ENCODE results near the gene MYOCD. TPM values are rescaled to one million over a fixed set of nuclear protein-coding genes. Genes with fewer than 3 reads are reported as not detected.
"Not testable (repeated sequence)": the region's sequence is repeated elsewhere in the genome, so short reads cannot be mapped to it uniquely, and the experiment has no call there.

The MYOCD gene
- total RNA-seq, 2 donors from 2014 or later, result not detected

DNA sequence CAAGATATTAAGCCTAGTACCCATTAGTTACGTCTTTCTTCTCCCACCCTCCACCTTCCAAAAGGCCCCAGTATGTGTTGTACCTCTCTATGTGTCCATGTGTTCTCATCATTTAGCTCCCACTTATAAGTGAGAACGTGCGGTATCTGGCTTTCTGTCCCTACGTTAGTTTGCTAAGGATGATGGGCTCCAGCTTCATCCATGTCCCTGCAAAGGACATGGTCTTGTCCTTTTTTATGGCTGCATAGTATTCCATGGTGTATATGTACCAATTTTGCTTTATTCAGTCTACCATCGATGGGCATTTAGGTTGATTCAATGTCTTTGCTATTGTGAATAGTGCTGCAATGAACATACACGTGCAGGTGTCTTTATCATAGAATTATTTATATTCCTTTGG lies 29.7 kb upstream of the MYOCD start:
- Mint-ChIP-seq H3K9me3 (peaks cover 15 to 30% of the 10 kb centered on the region in 2 donors), H3K36me3 (peaks cover 4 to 12% of the 10 kb centered on the region in 2 donors)
- not testable (repeated sequence) for ATAC-seq; DNase-seq (ENCODE audit: low spot score in 2 of 2); H3K27ac Mint-ChIP-seq

DNA sequence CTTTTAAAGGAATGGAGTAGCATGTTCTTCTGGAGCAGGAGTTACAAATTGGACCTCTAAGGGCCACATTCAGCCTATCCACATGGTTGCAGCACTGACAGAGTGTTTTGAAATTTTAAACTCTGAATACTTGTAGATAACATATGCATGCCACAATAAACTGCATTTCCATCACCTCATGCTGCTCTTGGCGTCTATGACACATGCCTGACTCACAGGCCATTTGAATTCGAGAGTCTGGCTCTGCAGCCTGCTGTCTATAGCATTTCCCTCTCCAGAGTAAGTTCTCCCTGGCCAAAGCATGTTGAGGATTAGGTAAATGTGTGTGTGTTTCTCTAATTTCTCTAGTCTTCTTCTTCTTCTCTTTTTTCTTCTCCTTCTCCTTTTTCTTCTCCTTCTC lies 28.7 kb upstream of the MYOCD start:
- no peak for DNase-seq (ENCODE audit: low spot score in 2 of 2)
- Mint-ChIP-seq H3K36me3 (peaks cover 4 to 6% of the 10 kb centered on the region in 2 donors), H3K9me3 (peaks cover 11 to 25% of the 10 kb centered on the region in 2 donors), H3K27ac (no peak overlapping the region)
- no peak for ATAC-seq

DNA sequence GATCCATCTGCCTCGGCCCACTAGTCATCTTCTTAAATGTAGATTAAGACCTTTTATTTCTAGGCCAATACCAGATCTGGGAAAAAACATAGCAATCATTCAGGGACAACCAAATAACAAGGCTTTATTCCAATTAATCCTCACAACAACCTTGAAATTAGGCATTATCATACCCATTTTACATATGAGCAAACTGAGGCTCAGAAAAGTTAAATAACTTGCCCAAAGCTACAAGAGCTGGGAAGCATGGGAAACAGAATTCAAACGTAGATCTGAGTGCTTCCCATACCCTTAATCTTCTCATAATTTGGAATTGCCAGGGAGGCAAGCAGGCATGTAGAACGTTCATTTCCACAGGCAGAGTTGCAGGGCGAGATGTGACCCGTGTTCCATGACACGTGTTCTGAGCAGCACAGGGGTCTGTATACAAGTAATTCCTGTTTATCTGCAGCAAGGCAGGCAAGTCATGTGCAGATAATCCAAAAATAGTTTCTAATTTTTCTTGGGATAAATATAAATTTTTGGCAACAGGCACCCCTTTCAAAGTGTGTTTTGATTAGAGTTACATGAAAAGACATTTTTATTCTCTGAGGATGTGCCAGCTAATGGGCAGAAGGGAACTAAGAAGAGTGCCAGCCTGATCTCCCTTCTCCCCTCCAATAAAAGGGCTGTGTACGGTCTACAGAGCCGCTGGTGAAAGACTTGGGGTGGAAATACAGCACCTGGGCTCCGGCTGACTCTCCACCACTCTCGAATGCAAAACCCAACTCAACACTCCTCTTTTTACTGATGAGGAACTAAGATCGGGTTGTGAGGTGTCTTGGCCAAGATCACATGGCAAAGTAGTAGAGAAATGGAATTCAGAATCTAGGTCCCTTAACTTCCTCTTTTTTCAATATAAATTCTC lies 27.7 kb upstream of the MYOCD start:
- peaks cover 4 to 6% of the 10 kb centered on the region in 2 donors for H3K36me3 Mint-ChIP-seq
- peaks cover 11 to 21% of the 10 kb centered on the region in 2 donors for H3K9me3 Mint-ChIP-seq
- DNase-seq (ENCODE audit: low spot score in 2 of 2) (no peak), ATAC-seq (no peak)
- H3K27ac Mint-ChIP-seq, result peak overlapping the region in 1 of 2 donors; percentile 56

DNA sequence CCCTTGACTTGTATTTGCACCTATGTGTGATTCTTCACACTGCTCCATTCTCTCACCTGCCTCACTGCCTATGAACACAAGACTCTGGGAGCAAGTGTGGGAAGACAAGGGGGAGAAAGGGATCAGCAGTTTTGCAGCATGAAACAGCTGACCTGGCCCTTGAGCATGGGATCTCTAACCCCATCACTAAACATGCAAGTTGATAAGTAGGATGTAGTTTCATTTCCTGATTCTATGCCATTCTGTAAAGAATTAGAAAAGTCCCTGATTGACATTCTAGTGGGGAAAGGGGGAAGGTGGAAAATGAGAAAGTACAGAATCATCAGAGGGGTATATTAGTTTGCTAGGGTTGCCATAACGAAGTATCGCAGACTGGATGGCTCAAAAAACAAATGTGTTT lies 25.3 kb upstream of the MYOCD start:
- peaks cover 4 to 6% of the 10 kb centered on the region in 2 donors for H3K36me3 Mint-ChIP-seq
- no peak overlapping the region for H3K27ac Mint-ChIP-seq
- H3K9me3 Mint-ChIP-seq, result peaks cover 11 to 21% of the 10 kb centered on the region in 2 donors
- DNase-seq (ENCODE audit: low spot score in 2 of 2), result no peak
- ATAC-seq, result no peak

DNA sequence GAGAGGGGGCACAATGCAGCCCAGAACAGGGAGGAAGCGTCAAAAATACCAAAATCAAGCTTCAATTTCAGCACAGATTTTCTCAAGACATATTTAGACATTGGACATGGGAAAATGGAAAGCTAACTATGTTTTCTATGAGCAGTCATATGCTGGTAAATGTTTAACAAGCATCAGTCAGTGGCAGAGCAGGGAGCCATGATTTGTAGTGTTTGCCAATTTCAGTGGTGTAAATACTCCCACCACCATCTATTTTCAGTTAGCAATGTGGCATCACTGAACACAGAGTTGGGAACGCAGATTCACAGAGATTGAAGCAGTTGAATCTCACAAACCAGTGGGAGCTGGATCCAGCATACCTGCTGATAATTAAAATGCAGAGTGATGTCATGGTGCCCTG lies 24.6 kb upstream of the MYOCD start:
- Mint-ChIP-seq H3K27ac (no peak overlapping the region), H3K9me3 (peaks cover 6 to 16% of the 10 kb centered on the region in 2 donors), H3K36me3 (peaks cover 4 to 6% of the 10 kb centered on the region in 2 donors)
- ATAC-seq (no peak), DNase-seq (ENCODE audit: low spot score in 2 of 2) (no peak)

DNA sequence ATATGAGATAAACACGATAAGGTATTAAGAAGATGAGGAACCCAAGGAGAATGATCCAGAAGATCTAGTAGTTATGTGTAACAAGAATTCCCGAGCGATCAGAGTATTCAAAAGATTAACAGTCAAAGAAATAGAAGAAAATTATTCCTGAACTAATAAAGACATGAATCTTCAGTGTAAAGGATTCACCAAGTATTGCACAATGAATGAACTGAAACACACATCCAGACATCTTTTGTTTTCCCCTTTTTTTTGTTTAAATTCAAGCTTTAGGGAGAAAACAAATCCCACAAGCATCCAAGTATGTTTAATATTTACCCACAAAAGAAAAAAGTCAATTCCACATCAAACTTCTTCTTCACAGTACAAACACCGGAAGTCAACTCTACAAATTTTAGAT lies 23.7 kb upstream of the MYOCD start:
- H3K9me3 Mint-ChIP-seq, result peaks cover 4 to 15% of the 10 kb centered on the region in 2 donors
- no peak overlapping the region for H3K27ac Mint-ChIP-seq
- ATAC-seq (no peak), DNase-seq (ENCODE audit: low spot score in 2 of 2) (no peak)
- peaks cover 4 to 6% of the 10 kb centered on the region in 2 donors for H3K36me3 Mint-ChIP-seq

DNA sequence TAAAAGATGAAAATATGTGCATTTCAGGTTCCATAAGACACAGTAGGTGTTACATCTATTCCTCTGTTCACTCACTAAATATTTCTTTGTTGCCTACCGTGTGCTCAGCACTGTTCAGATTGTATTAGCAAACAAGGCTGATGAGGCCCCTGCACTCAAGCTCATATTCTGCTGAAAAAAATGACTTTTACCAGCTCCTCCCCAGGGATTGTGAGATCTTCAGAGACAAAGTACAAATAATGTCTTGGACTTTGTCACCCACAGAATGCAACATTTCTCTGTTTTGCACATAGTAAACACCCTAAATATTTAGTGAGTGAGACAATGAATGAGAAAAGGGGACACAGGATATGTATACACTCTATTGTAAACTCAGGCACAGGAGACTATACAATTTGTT lies 21.9 kb upstream of the MYOCD start:
- Mint-ChIP-seq H3K36me3 (no peaks in the 10 kb centered on the region), H3K27ac (no peak overlapping the region), H3K9me3 (peaks cover 4 to 9% of the 10 kb centered on the region in 2 donors)
- DNase-seq (ENCODE audit: low spot score in 2 of 2) (no peak), ATAC-seq (no peak)

DNA sequence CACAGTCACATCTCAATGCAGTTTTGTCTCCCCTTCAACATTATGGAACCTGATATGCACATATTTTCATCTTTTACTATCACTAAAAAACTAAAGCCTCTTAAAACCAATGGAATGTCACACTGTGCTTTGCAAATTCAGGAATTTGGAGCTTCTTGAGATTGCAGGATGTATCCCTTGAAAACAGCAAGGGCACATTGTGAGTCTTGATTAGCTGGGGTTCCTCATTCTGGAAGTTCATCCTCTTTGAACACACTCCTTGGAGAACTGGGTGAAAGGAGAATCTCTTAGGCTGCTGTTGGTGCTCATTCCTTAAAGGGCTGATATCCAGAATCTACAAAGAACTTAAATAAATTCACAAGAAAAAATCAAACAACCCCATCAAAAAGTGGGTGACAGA lies 21.1 kb upstream of the MYOCD start:
- ATAC-seq (no peak), DNase-seq (ENCODE audit: low spot score in 2 of 2) (no peak)
- Mint-ChIP-seq H3K27ac (no peak overlapping the region), H3K9me3 (peaks cover 3 to 4% of the 10 kb centered on the region in 2 donors), H3K36me3 (no peaks in the 10 kb centered on the region)

DNA sequence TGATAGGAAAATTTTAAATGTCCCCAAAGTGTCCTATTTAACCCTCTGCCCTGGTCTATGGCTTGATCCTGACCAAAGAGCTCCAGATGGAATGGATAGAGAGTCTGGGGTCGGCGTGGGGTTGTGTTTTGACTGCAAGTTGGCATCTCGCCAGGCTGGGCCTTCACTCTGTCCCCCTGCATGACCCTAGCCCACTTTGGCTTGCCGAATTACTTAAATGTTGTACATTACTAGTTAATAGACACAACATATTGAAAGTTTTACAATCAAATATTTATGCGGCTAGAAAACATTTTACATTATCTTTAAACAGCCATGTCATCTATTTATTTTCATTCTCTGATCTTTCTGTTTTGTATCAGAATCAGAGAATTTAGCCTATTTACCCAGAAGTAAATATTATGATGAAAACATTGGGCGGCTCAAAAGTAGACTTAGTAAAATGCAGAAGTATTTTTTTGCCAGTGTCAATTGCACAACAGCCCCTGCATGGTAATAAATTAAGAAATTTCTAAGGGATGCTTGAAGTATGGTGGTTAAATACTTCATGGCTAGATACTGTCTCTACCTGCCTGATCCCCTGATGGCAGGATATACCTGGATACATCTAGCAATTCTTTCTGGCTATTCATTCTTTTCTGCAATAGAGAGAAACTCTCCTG lies 18.8 kb upstream of the MYOCD start:
- H3K36me3 Mint-ChIP-seq, result no peaks in the 10 kb centered on the region
- H3K9me3 Mint-ChIP-seq, result no peaks in the 10 kb centered on the region
- H3K27ac Mint-ChIP-seq, result no peak overlapping the region
- ATAC-seq (no peak), DNase-seq (ENCODE audit: low spot score in 2 of 2) (no peak)

DNA sequence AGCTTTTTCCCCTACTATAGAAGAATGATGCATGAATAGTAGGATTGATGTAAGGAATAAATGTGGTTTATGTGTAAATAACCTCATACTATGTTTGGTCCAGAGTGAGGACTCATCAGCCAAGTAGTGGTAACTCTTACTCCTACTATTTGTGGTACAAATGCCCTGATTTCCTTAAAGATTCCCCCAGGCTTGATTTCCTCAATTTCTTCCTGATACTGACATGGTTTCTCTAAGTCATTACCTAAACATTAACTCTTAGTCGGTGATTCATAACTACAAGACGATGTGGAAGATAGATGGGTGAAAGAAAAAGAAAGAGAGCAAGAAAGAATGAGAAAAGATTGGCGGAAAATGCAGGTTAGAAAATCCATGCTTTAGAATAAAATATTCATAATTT lies 17.2 kb upstream of the MYOCD start:
- Mint-ChIP-seq H3K36me3 (no peaks in the 10 kb centered on the region), H3K9me3 (no peaks in the 10 kb centered on the region), H3K27ac (no peak overlapping the region)
- no peak for DNase-seq (ENCODE audit: low spot score in 2 of 2)
- no peak for ATAC-seq

DNA sequence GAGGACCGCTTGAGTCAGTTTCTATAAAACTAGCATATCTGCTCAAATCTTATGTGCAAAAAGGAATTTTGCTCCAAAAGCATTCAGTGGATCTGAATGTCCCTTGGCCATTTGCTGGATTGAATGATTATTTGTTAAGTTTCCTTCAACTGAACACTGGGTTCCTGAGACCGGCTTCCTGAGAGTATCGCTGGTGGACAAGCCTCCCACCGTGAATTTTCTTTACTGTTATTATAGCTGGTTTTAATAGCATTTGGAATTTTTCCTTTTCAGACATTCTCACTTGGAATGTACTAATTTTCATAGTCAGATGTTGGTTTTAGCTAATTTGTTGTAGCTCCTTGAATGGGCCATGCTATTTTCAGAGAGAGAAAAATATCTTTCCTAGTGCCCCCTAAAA lies 9.8 kb upstream of the MYOCD start:
- no peak for ATAC-seq
- H3K27ac Mint-ChIP-seq, result no peak overlapping the region
- H3K9me3 Mint-ChIP-seq, result peaks cover 12 to 16% of the 10 kb centered on the region in 2 donors
- no peak for DNase-seq (ENCODE audit: low spot score in 2 of 2)
- H3K36me3 Mint-ChIP-seq, result no peaks in the 10 kb centered on the region

DNA sequence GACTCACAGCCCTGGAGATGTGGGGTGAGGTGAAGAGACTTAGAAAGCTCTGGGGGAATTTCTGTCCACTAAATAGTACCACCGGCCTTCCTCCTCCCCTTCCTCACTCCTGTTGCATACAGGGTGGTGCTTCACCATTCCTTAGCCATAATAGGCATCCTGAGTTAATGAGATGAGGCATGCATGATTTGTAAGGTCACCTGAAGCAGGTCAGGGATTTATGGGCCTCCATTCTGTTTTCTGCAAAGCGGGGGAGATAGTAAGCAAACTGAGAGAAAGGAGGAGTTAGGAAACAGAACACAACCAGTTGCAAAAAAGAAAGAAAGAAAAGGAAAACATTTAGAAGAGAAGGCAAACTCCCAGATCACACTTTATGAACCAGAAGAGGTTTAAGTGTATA lies 9.3 kb upstream of the MYOCD start:
- Mint-ChIP-seq H3K9me3 (peaks cover 13 to 17% of the 10 kb centered on the region in 2 donors), H3K27ac (no peak overlapping the region), H3K36me3 (no peaks in the 10 kb centered on the region)
- DNase-seq (ENCODE audit: low spot score in 2 of 2) (no peak), ATAC-seq (no peak)

DNA sequence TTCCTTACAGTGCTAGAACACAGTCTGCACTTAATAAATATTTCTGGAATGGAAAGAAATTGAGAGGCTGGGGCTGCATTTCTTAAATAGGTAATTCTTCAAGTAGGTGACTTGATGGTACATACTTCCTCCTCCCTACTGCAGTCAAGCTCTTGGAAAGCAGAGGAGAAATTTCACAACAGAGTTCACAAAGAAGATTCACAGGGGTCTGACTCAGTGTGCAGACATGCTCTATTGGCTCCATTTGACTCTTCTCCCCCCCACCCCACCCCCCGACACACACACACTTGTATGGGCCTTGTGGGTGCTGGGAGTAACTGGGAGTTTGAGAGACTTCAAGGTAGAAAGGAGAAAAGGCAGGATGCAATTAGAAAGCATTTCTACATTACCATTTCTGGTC lies 6.2 kb upstream of the MYOCD start:
- no peak overlapping the region for H3K27ac Mint-ChIP-seq
- ATAC-seq, result no peak

DNA sequence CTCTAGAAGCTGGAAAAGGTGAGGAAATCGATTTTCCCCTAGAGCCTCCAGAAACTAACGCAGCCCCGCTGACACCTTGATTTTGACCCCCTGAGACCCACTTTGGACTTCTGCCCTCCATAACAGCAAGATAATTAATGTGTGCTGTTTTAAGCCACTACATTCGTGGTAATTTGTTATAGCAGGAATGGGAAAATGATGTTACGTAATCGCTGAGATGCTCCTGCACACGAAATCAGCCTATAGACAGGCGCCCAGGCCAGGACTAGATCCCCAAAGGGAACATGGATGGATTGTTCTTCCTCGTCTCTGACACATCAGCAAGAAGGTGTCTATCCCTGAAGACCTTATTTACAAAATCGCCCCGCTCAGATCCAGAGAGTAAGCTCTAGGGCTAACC lies 1.4 kb upstream of the MYOCD start:
- Mint-ChIP-seq H3K9me3 (peaks cover 2 to 5% of the 10 kb centered on the region in 2 donors), H3K27ac (no peak overlapping the region), H3K36me3 (peaks cover 0 to 21% of the 10 kb centered on the region in 2 donors)
- no peak for DNase-seq (ENCODE audit: low spot score in 2 of 2)
- no peak for ATAC-seq

More for the DNA sequence above, 6.2 kb upstream of the MYOCD start:
- DNase-seq (ENCODE audit: low spot score in 2 of 2), result no peak
- H3K36me3 Mint-ChIP-seq, result peaks cover 0 to 8% of the 10 kb centered on the region in 2 donors
- peaks cover 16 to 18% of the 10 kb centered on the region in 2 donors for H3K9me3 Mint-ChIP-seq

DNA sequence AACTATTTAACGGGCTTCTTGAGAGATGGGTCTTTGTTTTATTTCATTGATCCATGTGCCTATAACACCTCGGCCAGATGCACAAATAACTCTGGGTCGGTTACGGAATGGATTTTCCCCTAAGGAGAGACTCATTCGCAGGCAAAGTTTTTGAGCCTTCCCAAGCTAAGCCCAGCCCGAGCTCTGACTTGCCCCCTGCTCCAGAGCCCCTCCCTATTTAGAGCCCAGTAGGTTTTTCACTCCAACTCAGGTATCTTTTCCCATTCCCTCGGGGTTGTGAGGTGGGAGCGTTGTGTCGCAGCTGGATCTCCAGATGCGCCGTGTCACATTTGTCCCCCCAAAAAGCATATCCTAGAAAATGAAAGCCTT lies 812 bp upstream of the MYOCD start:
- Mint-ChIP-seq H3K36me3 (peaks cover 0 to 21% of the 10 kb centered on the region in 2 donors), H3K9me3 (peaks cover 2 to 5% of the 10 kb centered on the region in 2 donors), H3K27ac (no peak overlapping the region)
- ATAC-seq (no peak), DNase-seq (ENCODE audit: low spot score in 2 of 2) (no peak)

DNA sequence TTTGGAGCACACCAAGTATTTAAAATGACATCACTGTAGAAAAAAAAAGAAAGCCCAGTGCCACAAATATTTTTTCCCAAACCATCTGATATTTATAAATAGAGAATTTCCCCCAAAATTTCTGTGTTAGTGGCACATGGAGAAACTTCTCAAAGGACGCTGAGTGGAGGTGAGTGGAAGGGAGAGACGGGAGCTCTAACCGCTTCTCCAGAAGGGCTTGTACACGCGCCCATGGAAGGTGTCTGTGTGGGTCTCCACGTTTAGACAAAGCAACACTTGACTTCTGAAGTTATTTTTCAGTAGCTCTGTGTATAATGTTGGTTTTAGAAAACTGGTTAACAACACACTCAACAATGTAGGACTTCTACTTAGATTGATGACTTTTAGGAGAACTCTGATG lies 1.0 kb downstream of the MYOCD start:
- peaks cover 0 to 21% of the 10 kb centered on the region in 2 donors for H3K36me3 Mint-ChIP-seq
- no peak overlapping the region for H3K27ac Mint-ChIP-seq
- ATAC-seq, result no peak
- H3K9me3 Mint-ChIP-seq, result no peaks in the 10 kb centered on the region
- no peak for DNase-seq (ENCODE audit: low spot score in 2 of 2)

DNA sequence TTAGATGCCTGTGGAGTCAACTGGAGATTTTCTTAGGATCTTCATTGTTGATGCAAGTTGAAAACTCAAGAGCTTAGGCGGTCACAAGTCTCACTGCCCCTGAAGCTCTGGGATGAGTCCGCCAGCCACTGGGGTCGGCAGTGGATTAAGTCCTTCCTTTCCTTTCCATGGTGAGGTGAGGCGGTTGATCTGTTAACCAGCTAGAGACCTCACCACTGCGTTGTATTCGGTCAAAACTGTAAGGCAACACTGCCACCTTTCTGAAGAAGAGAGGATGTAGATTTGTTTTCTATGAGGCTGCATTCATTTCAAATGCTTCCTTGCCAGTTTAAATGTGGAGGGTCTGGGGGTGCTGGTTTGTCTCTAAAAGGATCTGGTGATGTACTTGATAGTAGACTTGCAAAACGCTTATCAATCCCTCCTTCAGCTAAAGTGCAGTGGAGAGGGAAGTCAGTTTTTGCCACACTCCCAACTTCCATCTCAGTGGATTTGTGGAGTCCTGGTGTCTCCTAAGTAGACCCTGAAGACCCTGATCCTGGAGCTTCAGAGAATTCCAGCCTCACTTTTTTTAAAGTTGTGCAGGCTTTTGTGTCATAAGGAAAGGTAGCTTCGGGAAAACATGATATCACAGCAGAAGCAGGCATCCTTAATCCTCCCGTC lies 1.7 kb downstream of the MYOCD start:
- H3K36me3 Mint-ChIP-seq, result peaks cover 0 to 21% of the 10 kb centered on the region in 2 donors
- no peak for ATAC-seq
- H3K27ac Mint-ChIP-seq, result no peak overlapping the region

More for the DNA sequence above, 1.7 kb downstream of the MYOCD start:
- H3K9me3 Mint-ChIP-seq, result no peaks in the 10 kb centered on the region
- DNase-seq (ENCODE audit: low spot score in 2 of 2), result no peak

All from activated naive CD4-positive, alpha-beta T cell treated with anti-CD3 and anti-CD28 coated beads, Interleukin-2, amount 50 U/mL, for 72 hours (primary cell).